UCSD-AML1 (cell line): ENCODE data around the gene GALNT8.

Source experiments
- DNase-seq: peaks from one replicate; lab custom pipeline; 2025; ENCODE audit not compliant: unreplicated experiment; lab: John Stamatoyannopoulos, UW

The GALNT8 gene

GRCh38 chr12:4794491-4794890, 74.3 kb downstream of the GALNT8 start:
- DNase-seq = no peak

DNA sequence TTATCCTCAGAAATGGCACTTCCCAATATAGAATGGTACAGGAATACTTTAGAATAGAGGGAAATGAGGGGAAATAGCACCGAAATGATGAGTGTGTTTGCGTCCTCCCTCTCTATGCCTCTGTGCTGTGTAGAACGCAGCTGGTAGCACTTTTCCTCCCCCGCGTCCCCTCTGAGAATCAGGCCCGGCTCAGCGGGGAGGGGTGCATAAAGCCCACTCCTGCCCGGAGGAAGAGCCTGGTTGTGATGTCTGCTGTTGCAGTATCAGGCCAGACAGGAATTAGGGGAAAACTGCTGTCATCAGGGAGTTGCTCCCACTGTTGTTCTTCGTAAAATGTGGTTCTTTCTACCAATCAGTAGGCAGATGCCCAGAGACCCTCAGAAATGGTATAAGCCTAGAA, 76.0 kb downstream of the GALNT8 start:
- DNase-seq = no peak

- DNase-seq = no peak
Observed at GRCh38 chr12:4796694-4797482, 76.7 kb downstream of the GALNT8 start.

DNA sequence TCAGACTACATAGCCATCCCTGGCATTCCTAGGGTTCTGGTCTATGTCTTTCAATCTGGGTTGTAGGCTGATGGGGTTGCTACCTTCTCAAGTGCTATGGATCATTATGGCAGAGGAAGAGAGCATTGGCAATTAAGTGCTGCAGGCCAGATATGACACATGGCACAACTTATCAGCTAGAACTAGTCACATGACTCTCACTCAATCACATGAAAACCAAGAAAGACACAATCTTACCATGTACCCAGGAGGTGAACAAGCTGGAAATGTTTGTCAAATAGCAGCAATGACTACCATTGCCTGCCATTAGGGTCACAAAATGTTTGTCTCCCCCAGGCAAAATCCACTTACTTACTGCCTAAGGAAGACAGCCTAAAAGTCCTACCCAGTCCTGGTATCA, 80.4 kb downstream of the GALNT8 start:
- no peak for DNase-seq

DNA sequence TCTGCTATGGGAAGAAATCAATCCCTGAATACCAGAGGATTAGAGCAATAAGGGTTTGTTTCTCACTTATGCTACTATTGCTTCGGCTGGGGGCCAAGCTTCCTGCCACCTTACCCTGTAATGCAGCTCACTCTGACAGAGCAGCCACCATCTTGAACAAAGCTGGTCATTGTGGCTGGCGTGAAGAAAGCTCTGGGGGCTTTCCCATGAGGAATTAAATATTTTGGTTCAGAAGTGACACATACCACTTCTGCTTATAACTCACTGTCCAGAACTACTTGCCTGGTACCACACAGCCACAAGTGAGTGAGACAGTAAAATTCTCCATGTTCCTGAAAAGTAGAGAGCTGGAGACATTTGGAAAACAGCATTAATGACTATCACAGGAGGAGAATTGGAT, 82.6 kb downstream of the GALNT8 start:
- DNase-seq = no peak

- no peak for DNase-seq
Observed at GRCh38 chr12:4806439-4807115, 86.4 kb downstream of the GALNT8 start.

DNA sequence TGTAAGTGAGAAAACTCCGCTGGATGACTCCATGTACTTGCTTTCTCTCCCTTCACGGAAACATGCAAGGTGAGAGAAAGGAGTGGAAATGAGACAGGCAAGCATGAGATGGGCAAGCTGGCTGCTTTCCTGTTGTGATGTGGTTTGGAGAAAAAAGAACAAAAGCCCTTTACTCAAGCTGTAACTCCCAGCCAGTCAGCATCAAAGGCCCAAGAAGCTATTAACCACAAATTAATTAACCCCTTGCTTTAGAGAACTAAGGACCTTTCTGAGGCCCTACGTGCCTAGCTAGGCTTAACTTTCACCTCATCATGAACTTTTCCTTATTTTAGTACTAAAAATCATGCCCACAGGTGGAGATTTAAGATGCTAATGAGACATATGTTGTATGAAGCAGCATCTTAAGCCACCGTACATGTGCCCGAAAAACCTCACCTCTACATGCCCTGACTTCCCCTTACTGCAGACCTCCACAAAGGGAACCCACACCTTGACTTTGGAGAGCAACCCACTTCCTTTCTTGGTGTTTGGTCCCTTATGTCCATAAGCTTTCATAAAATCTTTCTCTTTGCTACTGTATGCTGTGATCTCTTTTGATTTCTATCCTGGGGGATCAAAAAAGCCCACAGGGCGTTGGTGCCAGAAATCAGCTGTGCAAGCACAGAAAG, 87.0 kb downstream of the GALNT8 start:
- no peak for DNase-seq

- DNase-seq = no peak
Observed at GRCh38 chr12:4807813-4808212, 87.6 kb downstream of the GALNT8 start.

- no peak for DNase-seq
Observed at GRCh38 chr12:4809013-4809448, 88.8 kb downstream of the GALNT8 start.

- no peak for DNase-seq
Observed at GRCh38 chr12:4809449-4810218, 89.4 kb downstream of the GALNT8 start.

DNA sequence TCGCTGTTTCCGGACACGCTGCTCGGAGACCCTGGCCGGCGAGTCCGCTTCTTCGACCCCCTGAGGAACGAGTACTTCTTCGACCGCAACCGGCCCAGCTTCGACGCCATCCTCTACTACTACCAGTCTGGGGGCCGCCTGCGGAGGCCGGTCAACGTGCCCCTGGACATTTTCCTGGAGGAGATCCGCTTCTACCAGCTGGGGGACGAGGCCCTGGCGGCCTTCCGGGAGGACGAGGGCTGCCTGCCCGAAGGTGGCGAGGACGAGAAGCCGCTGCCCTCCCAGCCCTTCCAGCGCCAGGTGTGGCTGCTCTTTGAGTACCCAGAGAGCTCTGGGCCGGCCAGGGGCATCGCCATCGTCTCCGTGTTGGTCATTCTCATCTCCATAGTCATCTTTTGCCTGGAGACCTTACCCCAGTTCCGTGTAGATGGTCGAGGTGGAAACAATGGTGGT, 90.0 kb downstream of the GALNT8 start:
- DNase-seq = no peak

GRCh38 chr12:4812624-4813327, 92.6 kb downstream of the GALNT8 start:
- DNase-seq = no peak

GRCh38 chr12:4813741-4814140, 93.5 kb downstream of the GALNT8 start:
- DNase-seq = no peak

GRCh38 chr12:4814485-4814884, 94.3 kb downstream of the GALNT8 start:
- DNase-seq = no peak

- no peak for DNase-seq
Observed at GRCh38 chr12:4816744-4817525, 96.7 kb downstream of the GALNT8 start.

- no peak for DNase-seq
Observed at GRCh38 chr12:4817880-4818279, 97.7 kb downstream of the GALNT8 start.

- no peak for DNase-seq
Observed at GRCh38 chr12:4819654-4820053, 99.5 kb downstream of the GALNT8 start.

GRCh38 chr12:4820971-4821370, 100.8 kb downstream of the GALNT8 start:
- DNase-seq = no peak
